Medulla oblongata (tissue), 1 donor: ENCODE data around the gene SRXN1.

Experiments used
- DNase-seq: peaks from one replicate; pipeline ENCODE4 v3.0.0-alpha.2; 2015; ENCODE audit errors: extremely low spot score

SRXN1 gene

GRCh38 chr20:607476-607875, 45.5 kb downstream of the SRXN1 start:
- no peak for DNase-seq

- no peak for DNase-seq
Observed at GRCh38 chr20:605237-605636, 47.8 kb downstream of the SRXN1 start.

- DNase-seq = no peak
Observed at GRCh38 chr20:603116-603640, 49.8 kb downstream of the SRXN1 start.

GRCh38 chr20:602111-602970, 50.7 kb downstream of the SRXN1 start:
- DNase-seq = no peak

- DNase-seq = no peak
Observed at GRCh38 chr20:600736-601135, 52.3 kb downstream of the SRXN1 start.

- DNase-seq = no peak
Observed at GRCh38 chr20:600141-600540, 52.9 kb downstream of the SRXN1 start.

- DNase-seq = no peak
Observed at GRCh38 chr20:598133-598850, 54.7 kb downstream of the SRXN1 start.

GRCh38 chr20:597560-597959, 55.4 kb downstream of the SRXN1 start:
- no peak for DNase-seq
